GM21529 (cell line): ENCODE measurements around the gene PLEKHN1.
"Not testable (repeated sequence)": the region's sequence is repeated elsewhere in the genome, so short reads cannot be mapped to it uniquely, and the experiment has no call there.

Source experiments
- ATAC-seq: cut with Tn5 transposase; IDR thresholded peaks from one replicate; pipeline ENCODE4 v1.9.1; 2021; ENCODE audit not compliant: unreplicated experiment

Gene PLEKHN1

GRCh38 chr1:973459-974292 is 7.4 kb downstream of the PLEKHN1 start:
- ATAC-seq: no peak

GRCh38 chr1:974293-974640 is 8.0 kb downstream of the PLEKHN1 start:
- no peak for ATAC-seq

GRCh38 chr1:974687-975328 is 8.5 kb downstream of the PLEKHN1 start:
- no peak for ATAC-seq

- ATAC-seq: no peak
Observed at GRCh38 chr1:975365-975764, 9.1 kb downstream of the PLEKHN1 start.

GRCh38 chr1:975896-976683 is 9.8 kb downstream of the PLEKHN1 start:
- ATAC-seq: no peak

- ATAC-seq: not testable (repeated sequence)
Observed at GRCh38 chr1:976791-977190, 10.5 kb downstream of the PLEKHN1 start.

GRCh38 chr1:978069-978834 is 12.0 kb downstream of the PLEKHN1 start:
- no peak for ATAC-seq

DNA sequence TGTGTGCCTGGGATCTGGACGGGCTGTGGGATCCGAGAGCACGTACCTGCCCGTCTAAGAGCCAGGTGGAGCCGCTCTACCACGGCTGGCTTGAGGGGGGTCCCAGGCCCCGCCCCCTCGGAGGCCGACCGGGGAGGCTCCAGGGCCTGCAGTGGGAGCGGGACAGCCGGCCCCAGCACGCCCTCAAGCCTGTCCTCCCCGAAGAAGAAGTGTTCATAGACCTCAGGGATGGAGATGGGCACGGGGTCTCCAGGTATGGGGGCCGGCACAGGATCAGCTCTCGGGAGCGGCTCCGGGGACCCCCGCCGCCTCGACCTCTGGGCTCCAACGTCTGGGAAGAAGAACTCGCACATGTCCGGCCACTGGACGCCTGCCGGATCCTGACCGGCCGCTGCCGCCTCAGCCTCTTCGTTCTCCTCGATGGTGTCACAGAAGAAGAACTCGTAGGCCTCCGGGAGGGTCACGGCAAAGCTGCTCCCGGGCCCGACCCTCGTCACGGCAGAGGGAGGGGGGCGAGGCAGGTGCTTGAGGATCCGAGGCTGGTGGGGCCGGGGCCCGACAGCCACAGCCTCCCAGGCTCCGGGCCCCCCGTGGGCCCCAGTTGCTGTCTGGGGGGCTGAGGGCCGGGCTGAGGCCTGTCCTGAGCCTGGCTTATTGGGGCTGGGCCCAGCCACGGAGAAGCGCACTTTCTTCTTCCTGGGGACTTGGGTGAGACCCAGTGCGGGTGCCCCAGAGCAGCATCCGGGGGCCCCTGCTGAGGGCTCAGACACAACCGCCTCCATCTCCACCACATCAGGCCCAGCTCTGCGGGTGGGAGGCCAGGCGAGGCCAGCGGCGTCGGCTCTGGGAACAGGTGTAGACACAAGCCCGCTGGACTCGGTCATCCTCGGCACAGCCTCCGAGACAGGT is 12.8 kb downstream of the PLEKHN1 start:
- ATAC-seq: no peak

- ATAC-seq: no peak
Observed at GRCh38 chr1:979744-980072, 13.4 kb downstream of the PLEKHN1 start.

DNA sequence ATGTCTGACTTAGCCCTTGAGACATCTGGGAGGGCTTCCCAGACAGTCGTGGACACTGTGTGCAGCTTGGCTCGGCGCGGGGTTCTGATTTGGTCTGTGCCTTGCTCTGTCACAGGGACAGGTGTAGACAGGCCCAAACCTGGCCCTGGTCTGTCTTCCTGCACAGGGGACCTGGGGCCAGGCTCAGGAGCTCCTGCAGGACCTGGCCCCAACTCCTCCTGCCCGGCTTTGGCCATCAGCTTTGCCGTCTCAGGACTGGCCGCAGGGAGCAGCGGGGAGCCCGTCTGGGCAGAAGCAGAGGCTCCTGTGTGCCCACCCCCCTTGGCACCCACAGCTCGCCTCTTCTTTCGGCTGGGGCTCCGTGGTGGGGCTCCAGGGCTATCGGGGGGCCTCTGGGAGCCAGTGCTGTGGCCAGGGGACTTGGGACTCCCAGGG is 13.9 kb downstream of the PLEKHN1 start:
- ATAC-seq: no peak

DNA sequence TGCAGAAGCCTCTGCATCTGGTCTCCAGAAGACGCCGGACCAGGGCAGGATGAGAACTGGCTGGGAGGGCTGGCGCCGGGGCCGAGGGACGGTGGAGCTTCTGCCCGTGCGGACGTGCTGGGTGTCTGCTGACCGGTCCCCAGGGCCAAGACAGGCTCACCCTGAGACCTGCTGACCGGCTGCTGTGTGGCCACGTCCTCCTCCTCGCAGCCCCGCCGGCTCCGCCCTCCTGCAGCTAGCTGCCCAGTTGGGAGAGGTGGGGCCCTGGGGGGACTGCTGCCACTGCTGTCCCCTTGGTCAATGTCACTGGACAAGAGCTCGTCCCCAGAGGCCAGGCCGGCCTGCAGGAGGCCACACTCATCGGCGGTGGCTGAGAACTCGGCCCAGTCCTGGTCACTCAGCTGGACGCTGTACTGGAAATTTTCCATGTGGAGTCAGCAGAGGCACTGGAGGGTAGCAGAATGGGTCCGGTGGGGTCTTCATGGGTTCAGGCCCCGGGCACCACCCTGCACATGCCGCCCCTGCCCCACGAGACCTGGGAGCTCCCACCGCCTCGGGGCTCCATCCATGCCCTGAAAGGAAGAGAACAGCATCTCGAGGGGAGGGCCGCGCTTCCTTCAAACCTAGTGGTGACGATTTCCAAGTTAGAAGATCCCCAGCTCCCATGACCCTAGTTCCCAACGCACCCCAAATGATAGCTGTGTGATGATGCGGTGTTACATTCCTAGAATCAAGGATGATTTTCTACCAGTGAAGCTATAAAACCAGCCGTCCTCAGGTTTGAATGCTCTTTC is 14.5 kb downstream of the PLEKHN1 start:
- ATAC-seq: no peak

GRCh38 chr1:981491-981954 is 15.2 kb downstream of the PLEKHN1 start:
- ATAC-seq: no peak

GRCh38 chr1:981955-982558 is 15.8 kb downstream of the PLEKHN1 start, which contains the start of gene PERM1:
PERM1 (minus strand) TSS chr1:982093; CDS start chr1:981029, 1,064 bp downstream.
- ATAC-seq: no peak

DNA sequence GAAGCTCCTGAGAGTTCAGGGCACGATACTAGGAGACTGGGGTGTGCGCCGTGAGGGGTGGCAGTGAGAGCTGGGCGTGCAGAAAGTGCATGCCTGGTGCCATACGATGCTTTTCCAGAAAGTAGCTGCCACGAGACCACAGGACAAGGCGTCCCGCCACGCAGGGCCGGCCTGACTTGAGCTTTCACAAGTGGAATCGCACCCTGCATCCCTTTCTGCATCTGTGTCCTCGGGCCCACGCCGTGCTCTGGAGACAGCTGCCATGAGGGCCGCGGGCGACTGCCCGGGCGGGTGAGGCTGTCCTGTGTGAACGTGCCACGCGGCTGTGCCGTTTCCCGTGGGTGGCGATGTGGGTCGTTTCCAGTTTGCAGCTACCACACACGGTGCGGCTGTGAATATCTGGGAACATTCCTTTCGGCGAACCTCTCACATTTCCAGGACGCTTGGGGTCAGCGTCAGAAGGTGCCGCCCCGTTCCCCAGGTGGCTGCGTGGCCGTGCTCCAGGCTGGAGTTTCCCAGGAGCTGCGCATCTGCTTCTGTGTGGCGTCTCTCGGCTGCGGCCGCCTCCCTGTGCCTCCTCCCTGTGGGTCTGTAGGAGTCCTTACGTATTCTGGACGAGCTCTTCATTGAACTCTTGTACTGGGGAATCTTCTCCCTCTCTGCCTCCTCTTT is 16.6 kb downstream of the PLEKHN1 start:
- ATAC-seq: no peak

DNA sequence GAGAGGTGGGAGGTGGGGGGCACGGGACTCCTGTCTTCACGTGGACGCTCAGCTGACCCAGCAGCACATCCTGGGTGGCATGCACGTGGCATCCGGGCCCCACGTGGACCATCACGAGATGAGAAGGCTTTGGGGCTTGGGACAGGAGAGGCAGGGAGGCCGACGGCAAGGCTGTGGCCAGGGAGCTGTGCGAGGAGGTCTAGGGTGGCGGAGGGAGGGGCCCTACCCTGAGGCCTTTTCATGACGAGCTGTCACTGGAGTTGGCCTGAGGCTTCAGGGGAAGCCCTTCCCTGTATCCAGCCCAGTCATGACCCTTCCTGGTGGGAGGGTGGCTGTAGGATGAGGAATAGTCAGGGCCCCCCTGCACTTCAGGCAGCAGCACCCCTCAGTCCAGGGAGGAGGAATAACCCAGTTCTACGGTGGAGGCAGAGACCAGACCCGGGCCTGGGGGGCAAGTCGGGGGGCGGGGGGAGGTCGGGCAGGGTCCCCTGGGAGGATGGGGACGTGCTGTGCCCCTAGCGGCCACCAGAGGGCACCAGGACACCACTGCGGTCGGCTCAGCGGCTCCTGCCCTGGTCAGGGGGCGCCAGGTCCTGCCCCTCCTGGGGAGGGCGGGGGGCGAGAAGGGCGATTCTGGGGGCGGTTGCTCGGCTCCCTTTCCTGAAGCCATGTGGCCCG is 17.7 kb downstream of the PLEKHN1 start:
- ATAC-seq: no peak

GRCh38 chr1:984476-984814 is 18.2 kb downstream of the PLEKHN1 start:
- no peak for ATAC-seq

GRCh38 chr1:985126-985525 is 18.8 kb downstream of the PLEKHN1 start:
- ATAC-seq: no peak

DNA sequence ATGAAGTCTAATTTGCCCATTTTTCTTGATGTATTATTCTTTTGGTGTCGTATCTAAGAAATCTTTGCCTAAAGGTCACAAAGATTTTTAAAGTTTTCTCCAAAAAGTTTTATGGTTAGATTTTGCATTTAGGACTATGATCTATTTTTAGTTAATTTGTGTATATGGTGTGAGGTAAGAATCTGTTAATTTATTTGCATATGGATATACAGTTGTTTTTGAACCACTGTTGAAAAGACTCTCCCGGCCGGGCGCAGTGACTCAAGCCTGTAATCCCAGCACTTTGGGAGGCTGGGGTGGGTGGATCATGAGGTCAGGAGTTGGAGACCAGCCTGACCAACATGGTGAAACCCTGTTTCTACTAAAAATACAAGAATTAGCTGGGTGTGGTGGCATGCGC is 21.8 kb downstream of the PLEKHN1 start:
- ATAC-seq: not testable (repeated sequence)
